Breast epithelium (tissue), 3 donors: ENCODE measurements around the gene SYT5.
A peak's percentile ranks its signal among the peaks of the same experiment; 100 is the strongest.

ENCODE experiments used
- POLR2AphosphoS5 ChIP-seq, 3 donors: sonication (generic); formaldehyde crosslinking; IDR thresholded peaks; one replicate each; pipeline ENCODE4 v1.6.1; 2017; ENCODE audit warnings: antibody characterized with exemption in 3 of 3
- TF ChIP-seq, protein P1 (sequence below), 3 donors: fragments of 450-650 bp; IDR thresholded peaks; one replicate each; pipeline ENCODE4 v1.5.1; 2016 to 2017; ENCODE audit warnings: antibody characterized with exemption in 3 of 3, mild to moderate bottlenecking in 3 of 3, moderate library complexity in 3 of 3

DNA sequence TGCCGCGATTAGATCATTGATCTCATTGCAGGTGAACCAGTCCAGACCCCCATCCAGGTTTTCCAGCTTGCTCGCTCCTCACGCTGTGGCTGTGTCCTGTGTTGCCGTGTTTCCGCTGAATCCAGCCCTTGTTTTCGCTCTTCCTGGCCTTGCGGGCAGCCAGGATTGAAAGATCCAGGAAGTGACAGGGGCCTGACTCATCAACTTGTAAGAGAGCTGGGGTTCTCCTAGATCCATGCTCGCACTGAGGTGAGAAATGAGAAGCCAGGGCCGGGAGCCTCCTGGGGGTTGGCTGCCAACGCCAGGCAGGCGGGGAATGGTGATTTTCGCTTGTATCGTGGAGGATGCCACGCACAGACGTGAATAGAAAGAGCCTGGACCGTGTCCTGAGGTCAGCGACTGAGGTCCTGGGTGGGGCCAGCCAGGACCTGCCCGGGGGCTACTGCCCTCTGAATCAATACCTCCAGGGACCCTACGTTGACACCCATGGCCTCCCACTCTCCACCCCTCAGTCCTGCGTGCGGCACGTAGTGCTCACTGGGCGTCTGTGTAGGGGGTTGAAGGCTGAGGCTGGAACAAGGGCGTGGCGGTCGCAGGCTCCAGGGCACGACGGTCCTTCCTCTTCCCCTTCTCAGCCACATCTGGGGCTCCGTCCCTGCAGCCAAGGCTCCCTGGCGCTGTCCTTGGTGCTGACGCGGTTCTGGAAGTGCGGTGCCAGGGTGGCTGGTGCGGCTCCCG is 36.5 kb upstream of the SYT5 start:
- peak in 2 of 3 donors; percentile 11 to 48 for TF ChIP-seq POLR2AphosphoS5 (IDR thresholded peaks at IDR 0.05)
- TF ChIP-seq, protein P1, sequence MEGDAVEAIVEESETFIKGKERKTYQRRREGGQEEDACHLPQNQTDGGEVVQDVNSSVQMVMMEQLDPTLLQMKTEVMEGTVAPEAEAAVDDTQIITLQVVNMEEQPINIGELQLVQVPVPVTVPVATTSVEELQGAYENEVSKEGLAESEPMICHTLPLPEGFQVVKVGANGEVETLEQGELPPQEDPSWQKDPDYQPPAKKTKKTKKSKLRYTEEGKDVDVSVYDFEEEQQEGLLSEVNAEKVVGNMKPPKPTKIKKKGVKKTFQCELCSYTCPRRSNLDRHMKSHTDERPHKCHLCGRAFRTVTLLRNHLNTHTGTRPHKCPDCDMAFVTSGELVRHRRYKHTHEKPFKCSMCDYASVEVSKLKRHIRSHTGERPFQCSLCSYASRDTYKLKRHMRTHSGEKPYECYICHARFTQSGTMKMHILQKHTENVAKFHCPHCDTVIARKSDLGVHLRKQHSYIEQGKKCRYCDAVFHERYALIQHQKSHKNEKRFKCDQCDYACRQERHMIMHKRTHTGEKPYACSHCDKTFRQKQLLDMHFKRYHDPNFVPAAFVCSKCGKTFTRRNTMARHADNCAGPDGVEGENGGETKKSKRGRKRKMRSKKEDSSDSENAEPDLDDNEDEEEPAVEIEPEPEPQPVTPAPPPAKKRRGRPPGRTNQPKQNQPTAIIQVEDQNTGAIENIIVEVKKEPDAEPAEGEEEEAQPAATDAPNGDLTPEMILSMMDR (IDR thresholded peaks at IDR 0.05), result no peak
